Hepatocyte (in vitro differentiated cells): ENCODE results near the gene SLC9A3.

Experiments
- CTCF ChIP-seq: fragments of 200-600 bp; sonication (generic); IDR thresholded peaks from 2 replicates; pipeline ENCODE4 v1.5.1; 2016; ENCODE audit warnings: antibody characterized with exemption, mild to moderate bottlenecking; ENCODE audit not compliant: poor library complexity
- EZH2 ChIP-seq: fragments of 200-600 bp; sonication (generic); IDR thresholded peaks from 2 replicates; pipeline ENCODE4 v1.6.1; 2016; ENCODE audit warnings: antibody characterized with exemption, mild to moderate bottlenecking, borderline replicate concordance
- EZH2phosphoT487 ChIP-seq: fragments of 200-600 bp; sonication (generic); IDR thresholded peaks from one replicate; pipeline ENCODE4 v1.6.1; 2018; ENCODE audit warnings: antibody characterized with exemption, mild to moderate bottlenecking, low read depth, moderate library complexity; ENCODE audit not compliant: unreplicated experiment, severe bottlenecking

DNA sequence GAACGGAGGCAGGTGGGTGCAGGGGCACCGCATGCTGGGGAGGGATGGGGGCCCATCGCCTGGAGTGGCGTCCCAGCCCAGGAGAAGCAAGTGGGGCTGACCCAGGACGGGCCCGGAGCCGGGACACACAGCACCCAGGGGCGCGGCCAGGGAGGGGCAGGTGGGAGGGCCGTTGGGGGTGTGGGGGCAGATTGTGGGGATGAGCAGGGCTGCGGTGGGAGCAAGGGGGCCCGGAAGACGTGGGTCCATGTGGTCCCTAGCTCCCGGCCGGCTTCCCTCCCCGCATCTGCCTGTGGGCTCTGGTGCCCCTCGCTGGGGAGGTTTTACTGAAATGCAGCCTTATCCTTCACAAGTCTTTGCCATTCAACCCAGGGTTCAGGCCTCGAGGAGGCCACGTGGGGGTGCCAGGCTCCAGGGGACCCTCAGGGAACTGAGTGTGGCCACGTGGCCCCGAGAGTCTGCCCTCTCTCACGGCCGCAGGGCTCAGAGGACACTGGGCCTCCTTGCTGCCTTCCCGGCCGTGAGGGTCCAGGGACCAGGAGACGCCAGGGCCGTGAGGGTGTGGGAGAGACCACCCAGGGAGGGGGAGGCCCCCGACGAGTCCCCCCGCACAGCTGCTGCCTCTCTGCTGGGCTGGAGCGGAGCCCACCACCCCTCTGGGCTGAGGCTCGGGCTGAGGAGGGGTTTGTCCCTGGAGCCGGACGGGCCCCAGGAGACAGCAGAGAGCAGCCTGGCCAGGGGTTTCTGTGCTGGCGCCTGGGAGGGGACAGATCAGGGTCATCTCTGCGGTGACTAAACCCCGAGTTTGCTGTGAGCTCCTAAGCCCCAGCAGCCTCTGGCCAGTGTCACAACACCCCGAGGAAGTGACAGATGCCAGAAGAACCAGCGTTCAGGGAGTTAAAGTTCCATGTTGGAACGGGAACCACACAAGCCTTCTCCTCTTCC lies 35.2 kb downstream of the SLC9A3 start:
- TF ChIP-seq CTCF (no peak), EZH2 (no peak), EZH2phosphoT487 (no peak)
